GM18508 (cell line): ENCODE results near the gene PHETA2.

Experiments used
- ATAC-seq: cut with Tn5 transposase; IDR thresholded peaks from one replicate; pipeline ENCODE4 v1.9.1; 2021; ENCODE audit warnings: moderate number of reproducible peaks; ENCODE audit not compliant: insufficient read depth, unreplicated experiment

Gene PHETA2, protein sequence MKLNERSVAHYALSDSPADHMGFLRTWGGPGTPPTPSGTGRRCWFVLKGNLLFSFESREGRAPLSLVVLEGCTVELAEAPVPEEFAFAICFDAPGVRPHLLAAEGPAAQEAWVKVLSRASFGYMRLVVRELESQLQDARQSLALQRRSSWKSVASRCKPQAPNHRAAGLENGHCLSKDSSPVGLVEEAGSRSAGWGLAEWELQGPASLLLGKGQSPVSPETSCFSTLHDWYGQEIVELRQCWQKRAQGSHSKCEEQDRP

DNA sequence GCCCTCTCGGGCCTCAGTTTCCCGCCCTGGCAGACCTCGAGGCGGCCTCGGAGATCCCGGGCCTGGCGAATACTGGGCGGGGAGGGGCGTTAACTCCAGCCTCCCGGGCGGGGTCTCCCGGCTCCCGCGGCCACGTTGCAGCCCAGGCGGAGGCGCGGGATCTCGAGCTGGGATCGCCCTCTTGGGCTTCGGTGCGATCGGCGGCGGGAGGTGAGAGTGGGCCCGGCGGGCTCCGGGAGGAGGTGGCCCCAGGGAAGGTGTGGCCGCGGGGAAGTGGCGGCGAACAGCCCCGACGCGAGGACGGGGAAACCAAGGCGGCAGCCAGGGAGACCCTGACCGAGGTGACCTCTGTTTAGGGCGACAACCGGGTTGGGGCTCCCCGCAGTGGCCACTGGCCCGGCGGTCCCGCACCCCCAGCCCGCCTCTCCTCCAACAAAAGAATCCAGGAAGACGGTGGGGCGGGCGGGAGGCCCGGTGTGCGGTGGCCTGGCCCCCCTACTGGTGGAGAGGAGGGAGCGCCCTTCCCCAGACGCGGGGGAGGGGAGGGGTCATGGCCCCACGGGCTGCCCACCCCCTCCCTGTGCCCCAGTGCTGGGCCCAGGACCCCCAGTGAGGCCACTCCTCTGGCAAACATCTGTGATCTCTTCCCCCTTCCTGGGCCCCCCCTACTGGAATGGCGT, at the start of gene PHETA2:
Gene PHETA2, plus strand, starts transcription at position 117 of the 680 bp plus-strand sequence. CDS start 3,046 bp downstream, outside the sequence.
- ATAC-seq = no peak

DNA sequence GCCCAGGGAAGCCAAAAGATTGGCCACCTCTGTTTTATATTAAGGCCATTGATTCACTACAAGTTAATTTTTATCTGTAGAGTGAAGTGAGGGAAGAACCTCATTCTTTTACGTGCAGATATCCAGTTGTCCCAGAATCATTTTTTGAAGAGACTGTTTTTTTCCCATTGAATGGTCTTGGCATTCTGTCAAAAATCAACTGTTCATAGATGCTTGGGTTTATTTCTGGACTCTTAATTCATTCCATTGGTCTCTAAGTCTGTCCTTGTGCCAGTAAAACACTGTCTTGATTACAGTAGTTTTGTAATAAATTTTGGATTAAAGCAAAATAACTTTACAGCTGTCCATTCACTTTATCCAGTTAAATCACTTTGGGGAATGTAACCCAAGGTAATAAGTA, 48.6 kb upstream of the PHETA2 start:
- no peak for ATAC-seq

DNA sequence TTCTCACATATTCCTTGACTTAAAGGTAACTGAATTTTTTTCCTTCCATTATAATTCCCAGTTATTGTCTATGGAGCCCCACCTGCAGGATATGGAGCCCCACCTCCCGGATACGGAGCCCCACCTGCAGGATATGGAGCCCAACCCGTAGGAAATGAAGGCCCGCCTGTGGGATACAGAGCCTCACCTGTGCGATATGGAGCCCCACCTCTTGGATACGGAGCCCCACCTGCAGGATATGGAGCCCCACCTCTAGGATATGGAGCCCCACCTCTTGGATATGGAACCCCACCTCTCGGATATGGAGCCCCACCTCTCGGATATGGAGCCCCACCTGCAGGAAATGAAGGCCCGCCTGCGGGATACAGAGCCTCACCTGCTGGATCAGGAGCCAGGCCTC, 47.3 kb upstream of the PHETA2 start:
- ATAC-seq = no peak

DNA sequence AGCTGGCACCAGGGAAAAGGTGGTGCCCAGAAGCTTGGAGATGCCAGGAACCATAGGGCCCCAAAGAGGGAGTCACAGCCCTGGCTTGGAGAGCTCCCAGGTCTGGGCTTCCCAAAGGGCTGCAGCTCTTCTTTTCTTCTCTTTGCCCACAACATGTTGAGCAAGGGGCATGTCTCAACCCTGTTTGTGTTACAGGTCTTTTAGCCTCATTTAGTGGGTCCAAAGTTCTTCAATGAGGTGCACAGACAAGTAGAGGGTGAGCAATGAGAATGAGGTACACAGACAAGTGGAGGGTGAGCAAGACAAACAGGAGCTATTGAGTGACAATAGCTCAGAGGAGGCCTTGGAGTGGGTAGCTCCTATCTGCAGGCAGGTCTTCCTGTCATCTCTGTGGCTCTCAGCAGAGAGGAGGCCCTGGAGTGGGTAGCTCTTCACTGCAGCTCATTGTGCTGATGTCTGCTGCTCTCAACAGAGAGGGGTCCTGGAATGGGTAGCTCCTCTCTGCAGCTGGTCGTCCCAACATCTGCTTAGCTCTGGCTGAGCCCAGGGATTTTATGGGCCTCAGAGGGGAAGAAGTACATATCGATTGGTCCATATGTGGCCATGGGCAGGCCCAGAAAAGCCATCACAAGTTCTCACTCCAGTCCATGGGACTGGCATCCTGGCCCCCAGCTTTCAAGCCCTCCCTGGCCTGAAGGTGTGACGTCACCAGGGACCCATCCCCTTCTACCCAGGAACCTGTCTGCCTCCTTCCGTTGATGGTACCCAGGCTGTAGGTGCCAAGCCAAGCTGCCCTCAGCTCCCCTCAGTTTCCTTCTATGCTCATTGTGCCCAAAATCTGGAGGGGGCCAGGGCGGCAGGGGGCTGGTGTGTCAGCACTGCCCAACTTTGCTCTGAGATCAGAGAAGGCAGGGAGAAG, 40.5 kb upstream of the PHETA2 start:
- ATAC-seq = no peak

DNA sequence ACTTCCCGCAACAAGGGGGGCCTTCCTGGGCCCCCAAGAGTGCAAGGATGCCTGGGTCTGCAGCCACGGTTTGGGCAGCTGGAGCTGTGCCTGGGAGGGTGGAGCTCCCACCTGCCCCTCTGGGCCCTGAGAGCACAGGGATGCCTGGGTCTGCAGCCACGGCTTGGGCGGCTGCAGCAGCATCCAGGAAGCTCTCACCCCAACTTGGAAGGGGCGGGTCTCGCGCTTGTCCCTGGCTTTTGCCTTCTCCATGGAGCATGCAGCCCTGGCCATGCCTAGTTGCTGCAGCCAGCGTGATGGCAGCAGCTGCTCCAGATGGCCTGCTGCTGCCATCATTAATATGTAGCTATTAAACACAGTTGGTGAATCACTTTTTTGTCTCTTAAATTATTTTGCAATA, 38.8 kb upstream of the PHETA2 start:
- ATAC-seq = no peak

DNA sequence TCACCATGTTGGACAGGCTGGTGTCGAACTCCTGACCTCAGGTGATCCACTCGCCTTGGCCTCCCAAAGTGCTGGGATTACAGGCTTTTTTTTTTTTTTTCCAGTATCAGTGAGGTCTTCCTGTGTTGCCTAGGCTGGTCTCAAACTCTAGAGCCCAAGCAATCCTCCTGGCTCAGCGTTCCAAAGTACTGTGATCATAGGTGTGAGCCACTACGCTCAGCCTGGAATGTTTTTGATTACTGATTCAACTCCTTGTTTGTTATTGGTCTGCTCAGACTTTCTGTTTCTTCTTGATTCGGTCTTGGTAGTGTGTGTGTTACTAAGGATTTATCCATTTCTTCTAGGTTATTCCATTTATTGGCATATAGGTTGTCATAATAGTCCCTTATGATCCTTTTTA, 34.8 kb upstream of the PHETA2 start:
- no peak for ATAC-seq

DNA sequence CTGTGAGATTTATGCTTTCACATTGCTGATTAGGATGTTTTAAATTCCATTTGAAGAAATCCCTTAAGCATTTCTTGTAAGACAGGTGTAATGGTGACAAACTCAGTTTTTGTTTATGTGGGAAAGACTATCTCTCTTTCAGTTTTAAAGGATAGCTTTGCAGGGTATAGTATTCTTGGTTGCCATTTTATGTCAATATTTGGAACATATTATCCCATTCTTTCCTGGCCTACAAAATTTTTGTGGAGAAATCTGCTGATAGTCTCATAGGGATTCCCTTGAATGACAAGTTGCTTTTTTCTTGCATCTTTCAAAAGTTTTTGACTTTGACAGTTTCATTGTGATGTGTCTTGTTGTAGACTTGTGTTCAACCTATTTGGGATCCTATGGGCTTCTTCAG, 32.3 kb upstream of the PHETA2 start:
- no peak for ATAC-seq

DNA sequence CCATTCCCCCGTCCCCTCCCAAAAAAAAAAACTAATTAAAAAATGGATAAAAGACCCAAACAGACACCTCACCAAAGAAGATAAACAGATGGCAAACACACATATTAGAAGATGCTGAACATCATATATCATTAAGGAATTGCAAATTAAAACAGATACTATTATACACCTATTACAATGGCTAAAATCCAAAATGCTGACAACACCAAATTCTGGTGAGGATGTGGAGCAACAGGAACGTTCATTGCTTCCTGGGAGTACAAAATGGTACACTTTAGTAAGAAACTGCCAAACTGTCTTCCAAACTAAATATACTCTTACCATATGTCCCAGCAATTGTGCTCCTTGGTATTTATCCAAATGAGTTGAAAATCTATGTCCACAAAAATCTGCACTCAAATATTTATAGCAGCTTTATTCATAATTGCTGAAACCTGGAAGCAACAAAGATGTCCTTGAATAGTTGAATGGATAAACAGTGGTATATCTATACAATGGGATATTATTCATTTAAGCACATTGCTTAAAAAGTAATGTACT, 23.3 kb upstream of the PHETA2 start:
- no peak for ATAC-seq

DNA sequence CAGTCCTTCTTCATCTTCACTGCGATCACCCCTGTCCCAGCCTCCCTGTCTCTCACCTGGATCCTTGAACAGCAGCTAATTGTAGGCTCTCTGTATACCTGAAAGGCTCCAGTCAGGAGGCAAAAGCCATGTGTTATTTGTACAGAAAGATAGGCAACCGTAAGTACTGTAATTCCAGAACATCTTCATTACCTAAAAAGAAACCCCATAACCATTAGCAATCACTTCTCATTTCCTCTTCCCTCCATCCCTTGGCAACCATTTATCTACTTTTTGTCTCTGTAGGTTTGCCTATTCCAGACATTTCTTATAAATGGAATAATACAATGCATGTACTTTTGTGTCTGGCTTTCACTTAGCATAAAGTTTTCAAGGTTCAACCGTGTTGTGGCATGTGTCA, 21.3 kb upstream of the PHETA2 start:
- ATAC-seq = no peak

DNA sequence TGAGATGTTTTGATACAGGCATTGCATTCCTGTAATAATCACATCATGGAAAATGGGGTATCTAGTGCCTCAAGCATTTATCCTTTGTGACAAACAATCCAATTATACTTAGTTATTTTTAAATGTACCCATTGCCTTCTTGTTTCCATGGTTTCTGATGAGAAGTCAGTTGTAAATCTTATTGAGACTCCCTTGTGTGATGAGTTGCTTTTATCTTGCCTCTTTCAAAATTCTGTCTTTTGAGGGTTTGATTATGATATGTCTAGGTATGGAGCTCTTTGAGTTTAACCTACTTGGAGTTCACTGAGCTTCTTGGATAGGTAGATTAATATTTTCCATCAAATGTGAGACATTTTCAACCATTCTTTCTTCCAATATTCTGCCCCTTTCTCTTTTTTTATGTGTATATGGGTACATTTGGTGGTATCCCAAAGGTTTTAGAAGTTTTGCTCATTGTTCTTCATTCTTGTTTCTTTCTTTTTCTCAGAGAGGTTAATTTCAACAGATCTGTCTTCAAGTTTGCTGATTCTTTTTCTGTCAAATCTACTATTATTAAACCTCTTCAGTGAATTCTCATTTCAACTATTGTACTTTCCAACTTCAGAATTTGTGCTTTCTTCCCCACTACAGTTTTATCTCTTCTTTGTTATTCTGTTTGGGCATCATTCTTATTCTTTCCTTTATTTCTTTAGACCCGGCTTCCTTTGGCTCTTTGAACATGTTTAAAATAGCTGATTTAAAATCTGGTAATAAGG, 17.1 kb upstream of the PHETA2 start:
- ATAC-seq = no peak

DNA sequence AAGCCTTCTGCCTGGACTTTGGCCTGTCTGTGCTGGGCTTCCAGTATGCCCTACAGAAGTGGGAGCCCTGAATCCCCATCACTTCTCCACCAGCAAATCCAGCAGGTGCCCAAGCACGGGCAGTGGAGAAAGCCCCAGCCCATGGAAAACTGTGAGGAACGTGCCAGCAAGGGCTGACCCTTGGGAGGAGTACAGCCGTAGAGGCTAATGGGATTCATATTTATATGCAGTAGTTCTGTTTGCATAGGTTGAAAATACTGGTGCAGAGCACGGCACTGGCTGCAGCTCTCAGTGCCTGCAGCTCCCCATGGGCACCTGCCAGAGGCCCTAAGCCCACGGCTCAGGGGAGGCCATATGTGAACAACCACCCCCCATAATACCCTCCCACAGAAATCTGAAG, 13.6 kb upstream of the PHETA2 start:
- ATAC-seq = no peak

DNA sequence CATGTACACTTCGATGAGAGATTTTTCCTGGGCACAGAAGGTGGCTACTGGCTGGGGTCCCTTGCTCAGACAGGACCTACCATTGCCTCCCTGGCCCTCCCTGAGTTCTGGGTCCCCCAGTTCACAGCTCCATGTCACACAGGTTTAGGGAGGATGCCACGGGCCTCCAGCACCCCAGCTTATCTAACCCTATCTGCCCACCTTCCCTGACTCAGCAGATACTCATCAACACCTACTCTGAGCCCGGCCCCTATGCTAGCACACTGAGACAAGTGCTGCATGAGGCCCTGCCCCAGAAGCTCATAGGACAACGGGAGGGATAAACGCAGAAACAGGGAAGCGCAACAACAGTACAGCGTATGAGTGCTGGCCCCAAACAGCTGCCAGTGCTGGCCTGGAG, 13.0 kb upstream of the PHETA2 start:
- ATAC-seq = no peak

DNA sequence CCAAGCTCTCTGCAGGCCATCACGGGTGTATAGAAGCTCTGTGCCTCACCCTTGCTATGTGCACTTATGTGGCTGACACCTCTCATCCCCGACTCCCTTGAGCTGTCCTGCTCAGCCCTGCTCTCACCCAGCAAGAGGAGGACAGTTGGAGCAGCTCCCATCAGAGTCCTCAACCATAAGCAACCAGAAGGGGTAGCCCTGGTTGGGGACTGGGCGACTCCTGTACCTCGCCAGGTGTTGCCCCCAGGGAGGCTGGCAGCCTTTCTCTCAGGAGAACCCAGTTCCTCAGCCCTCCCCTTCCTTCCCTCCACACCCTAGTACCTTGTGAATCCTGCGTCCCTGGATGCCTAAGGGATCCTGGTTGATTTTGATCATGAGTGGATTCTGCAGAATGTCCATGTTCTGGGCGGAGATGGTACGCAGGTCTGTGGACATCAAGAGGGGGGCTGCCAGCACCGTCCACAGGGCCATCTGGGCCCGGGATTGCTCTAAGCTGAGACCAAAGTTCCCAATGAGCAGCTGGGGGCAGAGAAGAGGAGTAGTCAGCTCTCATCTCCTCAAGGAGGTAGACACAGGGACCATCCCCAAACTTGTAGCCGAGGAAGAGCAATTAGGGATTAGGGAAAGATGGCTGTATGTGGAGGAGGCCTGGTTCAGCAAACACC, 11.4 kb upstream of the PHETA2 start:
- no peak for ATAC-seq

DNA sequence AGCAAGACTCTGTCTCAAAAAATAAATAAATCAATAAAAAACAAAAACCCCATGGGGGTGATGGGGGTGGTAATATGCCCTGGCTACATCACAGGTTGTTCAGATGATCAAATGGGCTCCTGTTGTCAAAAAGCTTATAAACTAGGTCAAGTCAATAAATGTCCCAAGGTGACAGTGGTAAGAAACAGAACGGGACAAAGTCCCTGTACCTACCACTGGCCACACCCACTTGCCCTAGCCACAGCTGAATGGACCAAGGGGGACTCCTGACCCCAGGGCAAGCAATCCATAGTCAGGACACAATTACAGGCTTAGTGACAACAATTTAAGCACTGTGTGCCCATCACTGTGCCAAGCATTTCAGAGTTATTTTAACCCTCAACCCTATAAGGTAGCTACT, 9.4 kb upstream of the PHETA2 start:
- ATAC-seq = no peak

DNA sequence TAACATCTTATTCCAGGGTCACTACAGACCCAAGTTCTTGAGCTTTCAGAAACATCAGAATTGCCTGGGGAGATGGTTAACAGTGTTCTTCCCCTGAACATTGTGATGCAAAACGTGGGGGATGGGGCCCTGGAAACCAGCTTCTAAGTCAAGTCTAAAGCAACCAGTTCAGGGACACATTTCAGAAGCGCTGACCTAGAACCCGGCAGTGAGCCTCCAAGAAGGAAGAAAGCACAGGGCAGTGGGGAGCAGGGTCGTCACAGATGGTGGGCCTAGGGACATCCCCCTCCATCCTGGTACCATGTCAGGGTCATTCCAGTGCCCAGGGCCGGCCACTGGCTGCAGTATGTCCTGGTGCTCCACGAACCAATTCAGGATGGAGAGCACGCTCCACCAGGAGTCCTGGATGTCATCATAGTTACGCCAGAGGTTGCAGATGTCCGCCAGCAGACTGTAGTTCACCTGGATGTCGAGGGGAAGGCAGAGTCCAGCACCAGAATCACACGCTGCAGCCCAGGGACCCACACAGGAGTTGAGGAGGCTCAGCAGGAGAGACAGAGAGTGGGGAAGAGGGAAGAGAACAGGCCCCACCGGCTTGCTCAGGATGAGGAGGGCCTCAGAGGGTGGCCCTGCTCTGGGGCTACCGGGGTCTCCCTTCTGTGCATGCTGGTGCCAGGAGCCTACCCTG, 8.5 kb upstream of the PHETA2 start:
- no peak for ATAC-seq

DNA sequence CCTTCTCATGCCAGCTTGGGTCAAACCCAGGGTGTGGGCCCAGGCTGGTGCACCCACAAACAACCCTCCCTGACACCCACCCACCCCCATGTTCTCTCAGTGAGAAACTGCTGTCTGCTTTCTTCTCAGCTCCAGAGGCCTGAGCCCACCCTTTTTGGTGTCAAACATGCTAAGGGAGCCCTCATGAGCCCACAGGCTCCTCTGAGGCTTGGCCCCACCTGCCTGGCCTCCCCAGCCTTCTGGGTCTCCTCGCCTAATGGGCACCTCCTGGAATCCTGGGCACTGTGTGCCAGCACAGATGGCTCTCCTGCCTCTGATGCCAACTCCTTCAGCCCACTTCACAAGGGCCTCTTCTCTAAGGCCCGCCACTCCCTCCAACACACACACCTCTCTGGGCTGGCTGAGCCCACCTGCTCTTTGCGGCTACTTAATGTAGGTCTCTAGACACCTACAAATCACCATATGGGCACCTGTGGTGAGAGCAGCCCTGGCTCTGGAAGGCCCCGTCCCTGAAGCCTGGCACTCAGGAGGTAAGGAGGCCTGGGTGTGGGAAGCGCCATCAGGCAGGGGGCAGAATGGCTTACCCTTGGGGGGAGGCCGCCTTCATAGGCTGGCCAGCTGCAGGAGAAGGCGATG, 7.8 kb upstream of the PHETA2 start:
- ATAC-seq = no peak

DNA sequence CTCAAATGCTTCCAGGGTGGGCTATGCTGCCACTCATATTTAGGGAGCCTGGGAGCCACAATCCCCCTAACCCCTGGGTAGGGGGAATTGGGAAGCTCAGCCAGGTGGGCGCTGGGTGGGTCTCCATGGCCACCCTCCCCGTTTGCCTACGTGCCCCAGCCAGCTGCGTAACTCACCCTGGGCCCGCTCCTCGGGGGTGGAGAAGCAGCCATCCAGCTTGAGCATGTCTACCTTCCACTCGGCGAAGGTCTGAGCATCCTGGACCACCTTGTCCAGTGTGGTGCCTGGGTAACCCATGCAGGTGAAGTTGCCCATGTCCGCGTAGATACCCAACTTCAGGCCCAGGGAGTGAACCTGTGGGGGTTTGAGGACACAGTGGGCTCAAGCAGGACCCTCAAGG, 7.1 kb upstream of the PHETA2 start:
- no peak for ATAC-seq

DNA sequence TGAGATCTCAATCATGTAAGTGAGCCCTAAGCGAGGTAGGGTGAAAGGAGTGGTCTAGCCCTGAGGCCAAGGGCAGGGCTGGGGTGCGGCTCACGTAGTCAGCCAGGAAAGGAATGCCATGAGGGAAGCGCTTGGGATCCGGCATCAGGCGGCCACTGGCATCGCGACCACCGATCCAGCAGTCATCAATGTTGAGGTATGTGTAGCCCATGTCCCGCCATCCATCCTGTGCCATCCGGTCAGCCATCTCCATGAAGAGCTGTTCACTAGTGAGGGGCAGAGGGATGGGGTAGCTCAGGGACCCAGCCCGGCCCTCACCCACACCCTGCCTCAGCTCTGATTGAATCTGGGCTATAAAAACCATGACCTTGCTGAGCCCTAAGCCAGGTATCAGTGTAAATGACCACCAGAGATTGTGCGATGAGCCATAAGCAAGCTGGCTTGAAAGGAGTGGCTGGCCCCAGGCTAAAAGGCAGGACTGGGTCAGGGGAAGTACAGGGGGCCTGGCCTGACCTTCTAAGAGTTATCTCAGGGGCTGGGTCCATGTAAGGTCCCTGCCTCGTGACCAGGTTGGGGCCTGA, 6.3 kb upstream of the PHETA2 start:
- ATAC-seq = no peak
